Measurements from ENCODE around the gene OR2V1.
"Not testable (repeated sequence)": the region's sequence is repeated elsewhere in the genome, so short reads cannot be mapped to it uniquely, and the experiment has no call there.

OR2V1 gene

GRCh38 chr5:181109489-181110013 lies 21.4 kb downstream of the OR2V1 start:
- TF ChIP-seq CTCF (IDR thresholded peaks at IDR 0.05; ENCODE audit: extremely low read depth, insufficient read depth, missing control alignments), result no peak
- no peak for DNase-seq (ENCODE audit: low spot score)
- in situ Hi-C loops (cut with MboI; ENCODE audit: low pct_unique_long_range_greater_than_20kb, low sequenced_read_pairs, unreplicated experiment), result no loop called here

- no peak for DNase-seq (ENCODE audit: low spot score)
- in situ Hi-C loops (cut with MboI; ENCODE audit: low pct_unique_long_range_greater_than_20kb, low sequenced_read_pairs, unreplicated experiment), result no loop called here
- TF ChIP-seq CTCF (IDR thresholded peaks at IDR 0.05; ENCODE audit: extremely low read depth, insufficient read depth, missing control alignments), result no peak
Measured at GRCh38 chr5:181108578-181109165, 22.3 kb downstream of the OR2V1 start.

- DNase-seq (ENCODE audit: low spot score), result no peak
- in situ Hi-C loops (cut with MboI; ENCODE audit: low pct_unique_long_range_greater_than_20kb, low sequenced_read_pairs, unreplicated experiment), result no loop called here
- TF ChIP-seq CTCF (IDR thresholded peaks at IDR 0.05; ENCODE audit: extremely low read depth, insufficient read depth, missing control alignments), result no peak
Measured at GRCh38 chr5:181107699-181108098, 23.3 kb downstream of the OR2V1 start.

- TF ChIP-seq CTCF (IDR thresholded peaks at IDR 0.05; ENCODE audit: extremely low read depth, insufficient read depth, missing control alignments), result no peak
- in situ Hi-C loops (cut with MboI; ENCODE audit: low pct_unique_long_range_greater_than_20kb, low sequenced_read_pairs, unreplicated experiment), result no loop called here
- no peak for DNase-seq (ENCODE audit: low spot score)
Measured at GRCh38 chr5:181105391-181106025, 25.5 kb downstream of the OR2V1 start.

- DNase-seq (ENCODE audit: low spot score); in situ Hi-C loops (cut with MboI; ENCODE audit: low pct_unique_long_range_greater_than_20kb, low sequenced_read_pairs, unreplicated experiment): not testable (repeated sequence)
Measured at GRCh38 chr5:181104606-181105390, 26.2 kb downstream of the OR2V1 start.

- in situ Hi-C loops (cut with MboI; ENCODE audit: low pct_unique_long_range_greater_than_20kb, low sequenced_read_pairs, unreplicated experiment); DNase-seq (ENCODE audit: low spot score): not testable (repeated sequence)
Measured at GRCh38 chr5:181104259-181104568, 26.8 kb downstream of the OR2V1 start.

GRCh38 chr5:181101930-181102674 lies 28.9 kb downstream of the OR2V1 start:
- DNase-seq (ENCODE audit: low spot score); in situ Hi-C loops (cut with MboI; ENCODE audit: low pct_unique_long_range_greater_than_20kb, low sequenced_read_pairs, unreplicated experiment): not testable (repeated sequence)

GRCh38 chr5:181101030-181101641 lies 29.8 kb downstream of the OR2V1 start:
- in situ Hi-C loops (cut with MboI; ENCODE audit: low pct_unique_long_range_greater_than_20kb, low sequenced_read_pairs, unreplicated experiment); DNase-seq (ENCODE audit: low spot score): not testable (repeated sequence)
